B cell (primary cell): ENCODE results near the gene ASPHD2.

Experiments used
- CTCF ChIP-seq: fragments of 200-600 bp; IDR thresholded peaks from one replicate; pipeline ENCODE4 v1.8.0; 2022; ENCODE audit warnings: antibody characterized with exemption, mild to moderate bottlenecking
- EZH2 ChIP-seq: IDR thresholded peaks from 2 replicates; pipeline ENCODE4 v1.6.1; 2012; ENCODE audit warnings: borderline replicate concordance, low read depth, mild to moderate bottlenecking, moderate library complexity, low read length; ENCODE audit not compliant: insufficient read depth, poor library complexity, severe bottlenecking

DNA sequence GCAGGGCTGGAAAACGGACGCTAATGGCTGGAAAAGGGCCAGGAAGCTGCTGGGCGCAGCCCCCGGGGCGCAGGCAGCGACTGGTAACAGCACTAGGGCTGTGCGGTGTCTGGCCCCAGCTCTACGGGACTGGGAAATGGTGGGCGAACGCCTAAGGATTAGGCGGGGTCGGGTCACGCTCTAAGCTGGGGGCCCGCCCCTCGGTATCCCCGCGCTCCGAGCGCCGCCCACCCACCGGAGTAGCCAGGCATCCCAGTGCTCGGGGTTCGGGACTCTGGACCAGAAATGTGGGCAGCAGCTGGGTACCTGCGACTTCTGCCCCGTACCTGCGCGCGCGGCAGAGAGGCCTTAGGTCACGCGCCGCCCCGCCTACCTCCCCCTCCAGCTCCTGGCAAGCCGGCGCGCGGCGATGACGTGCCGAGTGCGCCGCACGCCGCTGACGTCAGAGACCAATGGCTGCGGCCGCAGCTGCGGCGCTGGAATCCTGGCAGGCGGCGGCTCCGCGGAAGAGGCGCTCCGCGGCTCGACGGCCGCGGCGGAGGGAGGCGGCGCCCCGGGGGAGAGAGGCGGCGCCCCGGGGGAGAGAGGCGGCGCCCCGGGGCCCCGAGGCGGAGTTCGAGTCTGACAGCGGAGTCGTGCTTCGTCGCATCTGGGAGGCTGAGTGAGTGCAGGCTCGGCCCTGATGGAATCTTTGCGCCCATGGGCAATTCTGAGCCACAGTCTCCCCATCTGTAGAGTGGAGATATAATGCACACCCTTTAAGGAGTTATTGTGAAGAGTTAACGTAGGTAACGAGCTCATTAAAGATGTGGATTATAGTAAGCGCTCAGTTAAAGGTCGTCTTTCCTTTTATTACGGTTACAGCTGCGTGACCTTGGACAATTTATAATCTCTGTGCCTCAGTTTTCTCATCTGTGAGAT, 54.6 kb downstream of the ASPHD2 start, which contains the start of the genes HPS4 and SRRD:
- TF ChIP-seq EZH2 (no peak), CTCF (no peak)
